Measurements from ENCODE around the gene PKD1L1. TPM values are rescaled to one million over a fixed set of nuclear protein-coding genes. Genes with fewer than 3 reads are reported as not detected.

Gene PKD1L1
- polyA plus RNA-seq, 4 donors = 0.42 to 1.2 TPM; not detected in 2

DNA sequence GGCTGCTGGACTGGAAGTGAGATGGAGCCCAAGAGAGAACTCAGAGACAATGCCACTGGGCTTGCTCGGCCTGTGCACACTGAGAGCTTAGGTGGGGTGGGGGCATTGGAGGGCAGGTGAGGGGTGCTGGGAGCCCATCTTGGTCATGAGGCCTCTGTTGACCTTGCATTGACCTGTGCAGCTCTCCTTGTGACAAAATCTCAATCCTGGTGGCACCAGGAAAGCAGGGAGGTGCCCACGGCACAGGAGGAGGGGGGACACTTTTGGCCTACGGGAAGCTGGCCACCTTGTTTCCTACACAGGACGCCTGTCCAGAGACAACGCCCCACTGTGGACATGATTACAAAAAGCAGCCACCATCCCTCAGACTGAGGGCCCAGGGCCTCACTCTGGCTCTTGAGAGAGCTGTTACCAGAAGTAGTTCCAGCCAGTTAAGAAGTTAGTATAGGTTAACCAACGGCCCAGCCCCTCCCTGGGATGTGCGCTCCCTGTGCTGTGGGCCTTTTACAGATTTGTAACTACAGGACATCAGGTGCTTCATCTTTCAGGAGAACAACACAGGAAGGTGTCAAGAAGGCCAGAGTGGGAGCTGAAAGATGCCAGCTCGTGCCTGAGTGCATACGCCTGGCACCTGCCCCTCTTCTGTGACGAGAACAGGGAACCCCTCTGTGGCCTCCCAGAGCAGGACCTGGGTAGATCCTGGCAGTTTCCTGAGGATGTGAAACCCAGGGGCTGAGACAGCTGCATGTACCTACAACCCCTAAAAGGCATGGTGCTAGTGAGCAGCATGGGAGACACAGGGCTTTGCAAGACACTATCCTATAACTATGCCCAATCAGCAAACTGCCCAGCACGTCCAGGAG is 10.3 kb downstream of the PKD1L1 start:
- Histone ChIP-seq H3K9me3 (ENCODE audit: control insufficient read depth in 2 of 2, insufficient read depth in 1 of 2, low read depth in 1 of 2, low read length in 1 of 2) (no peaks in the 10 kb centered on the region), H3K4me1 (ENCODE audit: control insufficient read depth in 3 of 3, insufficient read depth in 2 of 3, low read depth in 1 of 3, low read length in 2 of 3) (peaks cover 2 to 21% (median 2%) of the 10 kb centered on the region in 3 donors), H3K4me3 (ENCODE audit: low read depth in 1 of 3, low read length in 3 of 3) (no peak overlapping the region), H3K36me3 (ENCODE audit: control insufficient read depth in 3 of 3, insufficient read depth in 2 of 3, low read depth in 1 of 3, low read length in 3 of 3) (no peaks in the 10 kb centered on the region), H3K27ac (ENCODE audit: low read depth in 1 of 3, low read length in 2 of 3) (peak overlapping the region in 1 of 3 donors; percentile 13), H3K27me3 (ENCODE audit: control insufficient read depth in 3 of 3, insufficient read depth in 3 of 3, low read length in 3 of 3) (no peaks in the 10 kb centered on the region)
- FAIRE-seq (no peak), DNase-seq (no peak)
- 84 to 90% (median 90%) methylated on average over 11 of the region's 11 CpGs for whole genome bisulfite sequencing, 3 donors

- WGBS, 3 donors = 63 to 82% (median 73%) methylated on average over 17 of the region's 17 CpGs
Measured at GRCh38 chr7:47937065-47937687, 11.1 kb downstream of the PKD1L1 start.

DNA sequence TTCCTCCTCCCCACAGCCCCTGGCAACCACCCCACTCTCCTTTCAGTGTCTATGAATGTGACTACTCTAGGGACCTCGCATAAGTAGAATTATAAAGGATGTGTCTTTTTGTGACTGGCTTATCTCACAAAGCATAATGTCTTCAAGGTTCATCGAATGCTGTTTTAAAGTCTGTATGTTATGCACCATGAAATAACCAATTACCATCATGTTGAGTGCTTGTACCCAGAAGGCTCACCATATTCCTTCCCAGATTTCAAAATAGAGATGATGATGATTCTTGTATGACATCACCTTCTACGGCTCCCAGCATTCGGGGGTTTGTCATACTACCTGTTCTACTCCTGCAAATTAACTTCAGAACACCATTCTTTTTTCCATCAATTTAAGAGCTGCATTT is 11.9 kb downstream of the PKD1L1 start:
- no peaks in the 10 kb centered on the region for H3K9me3 ChIP-seq (ENCODE audit: control insufficient read depth in 2 of 2, insufficient read depth in 1 of 2, low read depth in 1 of 2, low read length in 1 of 2)
- no peak overlapping the region for H3K27ac ChIP-seq (ENCODE audit: low read depth in 1 of 3, low read length in 2 of 3)
- H3K4me3 ChIP-seq (ENCODE audit: low read depth in 1 of 3, low read length in 3 of 3) = no peak overlapping the region
- peaks cover 2 to 21% (median 2%) of the 10 kb centered on the region in 3 donors for H3K4me1 ChIP-seq (ENCODE audit: control insufficient read depth in 3 of 3, insufficient read depth in 2 of 3, low read depth in 1 of 3, low read length in 2 of 3)
- no peaks in the 10 kb centered on the region for H3K27me3 ChIP-seq (ENCODE audit: control insufficient read depth in 3 of 3, insufficient read depth in 3 of 3, low read length in 3 of 3)
- H3K36me3 ChIP-seq (ENCODE audit: control insufficient read depth in 3 of 3, insufficient read depth in 2 of 3, low read depth in 1 of 3, low read length in 3 of 3) = no peaks in the 10 kb centered on the region
- FAIRE-seq (no peak), DNase-seq (no peak)
- WGBS, 3 donors = 89 to 94% (median 92%) methylated on average over 4 of the region's 4 CpGs

More at GRCh38 chr7:47937065-47937687, 11.1 kb downstream of the PKD1L1 start:
- H3K27ac ChIP-seq (ENCODE audit: low read depth in 1 of 3, low read length in 2 of 3) = no peak overlapping the region
- DNase-seq (no peak), FAIRE-seq (no peak)
- no peaks in the 10 kb centered on the region for H3K27me3 ChIP-seq (ENCODE audit: control insufficient read depth in 3 of 3, insufficient read depth in 3 of 3, low read length in 3 of 3)
- peaks cover 2 to 21% (median 2%) of the 10 kb centered on the region in 3 donors for H3K4me1 ChIP-seq (ENCODE audit: control insufficient read depth in 3 of 3, insufficient read depth in 2 of 3, low read depth in 1 of 3, low read length in 2 of 3)
- no peak overlapping the region for H3K4me3 ChIP-seq (ENCODE audit: low read depth in 1 of 3, low read length in 3 of 3)
- no peaks in the 10 kb centered on the region for H3K36me3 ChIP-seq (ENCODE audit: control insufficient read depth in 3 of 3, insufficient read depth in 2 of 3, low read depth in 1 of 3, low read length in 3 of 3)
- no peaks in the 10 kb centered on the region for H3K9me3 ChIP-seq (ENCODE audit: control insufficient read depth in 2 of 2, insufficient read depth in 1 of 2, low read depth in 1 of 2, low read length in 1 of 2)

DNA sequence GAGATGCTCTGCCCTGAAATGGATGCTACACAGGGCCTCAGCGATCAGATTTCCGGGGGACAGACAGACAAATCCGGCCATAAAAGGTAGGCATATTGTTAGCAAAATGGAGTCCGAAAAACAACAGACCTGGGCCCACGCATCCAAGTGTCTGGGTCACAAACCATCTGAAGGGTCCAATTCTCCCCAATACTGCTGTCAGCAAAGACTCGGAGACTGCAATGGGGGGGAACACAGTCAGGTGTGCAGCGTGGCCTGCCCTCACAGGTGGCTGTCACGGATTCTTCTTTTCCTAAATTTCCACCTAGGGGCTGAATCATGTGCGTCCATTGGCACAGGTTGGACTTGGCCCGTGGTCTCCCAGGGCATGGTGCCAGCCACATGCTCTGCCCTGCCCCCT is 12.9 kb downstream of the PKD1L1 start:
- FAIRE-seq (no peak), DNase-seq (no peak)
- H3K4me1 ChIP-seq (ENCODE audit: control insufficient read depth in 3 of 3, insufficient read depth in 2 of 3, low read depth in 1 of 3, low read length in 2 of 3) = peaks cover 0 to 12% (median 2%) of the 10 kb centered on the region in 3 donors
- no peaks in the 10 kb centered on the region for H3K9me3 ChIP-seq (ENCODE audit: control insufficient read depth in 2 of 2, insufficient read depth in 1 of 2, low read depth in 1 of 2, low read length in 1 of 2)
- no peaks in the 10 kb centered on the region for H3K27me3 ChIP-seq (ENCODE audit: control insufficient read depth in 3 of 3, insufficient read depth in 3 of 3, low read length in 3 of 3)
- 92 to 95% (median 94%) methylated on average over 10 of the region's 10 CpGs for WGBS, 3 donors
- no peaks in the 10 kb centered on the region for H3K36me3 ChIP-seq (ENCODE audit: control insufficient read depth in 3 of 3, insufficient read depth in 2 of 3, low read depth in 1 of 3, low read length in 3 of 3)
- no peak overlapping the region for H3K27ac ChIP-seq (ENCODE audit: low read depth in 1 of 3, low read length in 2 of 3)
- no peak overlapping the region for H3K4me3 ChIP-seq (ENCODE audit: low read depth in 1 of 3, low read length in 3 of 3)

- DNase-seq = no peak
- 87 to 92% (median 91%) methylated on average over 6 of the region's 6 CpGs for WGBS, 3 donors
- Histone ChIP-seq H3K27ac (ENCODE audit: low read depth in 1 of 3, low read length in 2 of 3) (no peak overlapping the region), H3K9me3 (ENCODE audit: control insufficient read depth in 2 of 2, insufficient read depth in 1 of 2, low read depth in 1 of 2, low read length in 1 of 2) (no peaks in the 10 kb centered on the region), H3K4me1 (ENCODE audit: control insufficient read depth in 3 of 3, insufficient read depth in 2 of 3, low read depth in 1 of 3, low read length in 2 of 3) (peaks cover 0 to 7% (median 2%) of the 10 kb centered on the region in 3 donors), H3K27me3 (ENCODE audit: control insufficient read depth in 3 of 3, insufficient read depth in 3 of 3, low read length in 3 of 3) (no peaks in the 10 kb centered on the region), H3K4me3 (ENCODE audit: low read depth in 1 of 3, low read length in 3 of 3) (no peak overlapping the region), H3K36me3 (ENCODE audit: control insufficient read depth in 3 of 3, insufficient read depth in 2 of 3, low read depth in 1 of 3, low read length in 3 of 3) (no peaks in the 10 kb centered on the region)
- no peak for FAIRE-seq
Measured at GRCh38 chr7:47934831-47935230, 13.4 kb downstream of the PKD1L1 start.

DNA sequence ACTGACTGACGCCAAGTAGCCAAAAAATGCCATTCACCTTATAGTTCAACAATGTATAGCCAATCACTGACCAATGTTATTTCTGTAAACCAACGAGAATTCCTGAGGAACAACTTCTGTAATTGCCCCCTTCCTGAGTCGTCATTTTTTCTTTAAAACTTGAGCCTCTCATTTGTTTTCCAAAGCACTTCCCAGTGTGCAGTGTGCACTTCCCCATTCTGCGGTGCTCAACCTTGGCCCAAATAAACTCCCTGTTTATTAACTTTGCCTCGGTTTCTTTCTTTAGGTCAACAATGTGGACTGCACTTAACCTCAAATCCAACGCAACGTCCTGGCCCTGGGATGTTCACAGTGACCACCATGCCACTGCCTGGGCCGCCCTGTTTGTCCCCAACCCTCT is 15.1 kb downstream of the PKD1L1 start:
- H3K27ac ChIP-seq (ENCODE audit: low read depth in 1 of 3, low read length in 2 of 3) = no peak overlapping the region
- no peaks in the 10 kb centered on the region for H3K27me3 ChIP-seq (ENCODE audit: control insufficient read depth in 3 of 3, insufficient read depth in 3 of 3, low read length in 3 of 3)
- WGBS, 3 donors = 79 to 86% (median 83%) methylated on average over 8 of the region's 8 CpGs
- no peaks in the 10 kb centered on the region for H3K4me1 ChIP-seq (ENCODE audit: control insufficient read depth in 3 of 3, insufficient read depth in 2 of 3, low read depth in 1 of 3, low read length in 2 of 3)
- FAIRE-seq (no peak), DNase-seq (no peak)
- H3K4me3 ChIP-seq (ENCODE audit: low read depth in 1 of 3, low read length in 3 of 3) = no peak overlapping the region
- H3K9me3 ChIP-seq (ENCODE audit: control insufficient read depth in 2 of 2, insufficient read depth in 1 of 2, low read depth in 1 of 2, low read length in 1 of 2) = no peaks in the 10 kb centered on the region
- H3K36me3 ChIP-seq (ENCODE audit: control insufficient read depth in 3 of 3, insufficient read depth in 2 of 3, low read depth in 1 of 3, low read length in 3 of 3) = no peaks in the 10 kb centered on the region

GRCh38 chr7:47932466-47933037 is 15.7 kb downstream of the PKD1L1 start:
- FAIRE-seq = no peak
- Histone ChIP-seq H3K27ac (ENCODE audit: low read depth in 1 of 3, low read length in 2 of 3) (no peak overlapping the region), H3K4me1 (ENCODE audit: control insufficient read depth in 3 of 3, insufficient read depth in 2 of 3, low read depth in 1 of 3, low read length in 2 of 3) (no peaks in the 10 kb centered on the region), H3K27me3 (ENCODE audit: control insufficient read depth in 3 of 3, insufficient read depth in 3 of 3, low read length in 3 of 3) (no peaks in the 10 kb centered on the region), H3K4me3 (ENCODE audit: low read depth in 1 of 3, low read length in 3 of 3) (no peak overlapping the region), H3K36me3 (ENCODE audit: control insufficient read depth in 3 of 3, insufficient read depth in 2 of 3, low read depth in 1 of 3, low read length in 3 of 3) (no peaks in the 10 kb centered on the region), H3K9me3 (ENCODE audit: control insufficient read depth in 2 of 2, insufficient read depth in 1 of 2, low read depth in 1 of 2, low read length in 1 of 2) (no peaks in the 10 kb centered on the region)
- WGBS, 3 donors = 88 to 90% (median 89%) methylated on average over 11 of the region's 11 CpGs
- no peak for DNase-seq

GRCh38 chr7:47932016-47932415 is 16.2 kb downstream of the PKD1L1 start:
- FAIRE-seq (no peak), DNase-seq (no peak)
- H3K9me3 ChIP-seq (ENCODE audit: control insufficient read depth in 2 of 2, insufficient read depth in 1 of 2, low read depth in 1 of 2, low read length in 1 of 2) = no peaks in the 10 kb centered on the region
- H3K4me1 ChIP-seq (ENCODE audit: control insufficient read depth in 3 of 3, insufficient read depth in 2 of 3, low read depth in 1 of 3, low read length in 2 of 3) = no peaks in the 10 kb centered on the region
- no peaks in the 10 kb centered on the region for H3K36me3 ChIP-seq (ENCODE audit: control insufficient read depth in 3 of 3, insufficient read depth in 2 of 3, low read depth in 1 of 3, low read length in 3 of 3)
- H3K4me3 ChIP-seq (ENCODE audit: low read depth in 1 of 3, low read length in 3 of 3) = no peak overlapping the region
- no peaks in the 10 kb centered on the region for H3K27me3 ChIP-seq (ENCODE audit: control insufficient read depth in 3 of 3, insufficient read depth in 3 of 3, low read length in 3 of 3)
- WGBS, 3 donors = 70 to 77% (median 73%) methylated on average over 6 of the region's 6 CpGs
- no peak overlapping the region for H3K27ac ChIP-seq (ENCODE audit: low read depth in 1 of 3, low read length in 2 of 3)

All from small intestine (tissue), 7 donors.